Globus pallidus (tissue), 1 donor: ENCODE measurements around the gene METTL26.
A peak's percentile ranks its signal among the peaks of the same experiment; 100 is the strongest.

Experiments used
- DNase-seq: peaks from one replicate; pipeline ENCODE4 v3.0.0-alpha.2; 2015; ENCODE audit warnings: low spot score

The METTL26 gene

GRCh38 chr16:636206-637080 lies at the start of gene METTL26:
TSS of gene METTL26 (minus strand) at chr16:636305. CDS start at chr16:636290, 15 bp downstream.
- peak; percentile 95 for DNase-seq

DNA sequence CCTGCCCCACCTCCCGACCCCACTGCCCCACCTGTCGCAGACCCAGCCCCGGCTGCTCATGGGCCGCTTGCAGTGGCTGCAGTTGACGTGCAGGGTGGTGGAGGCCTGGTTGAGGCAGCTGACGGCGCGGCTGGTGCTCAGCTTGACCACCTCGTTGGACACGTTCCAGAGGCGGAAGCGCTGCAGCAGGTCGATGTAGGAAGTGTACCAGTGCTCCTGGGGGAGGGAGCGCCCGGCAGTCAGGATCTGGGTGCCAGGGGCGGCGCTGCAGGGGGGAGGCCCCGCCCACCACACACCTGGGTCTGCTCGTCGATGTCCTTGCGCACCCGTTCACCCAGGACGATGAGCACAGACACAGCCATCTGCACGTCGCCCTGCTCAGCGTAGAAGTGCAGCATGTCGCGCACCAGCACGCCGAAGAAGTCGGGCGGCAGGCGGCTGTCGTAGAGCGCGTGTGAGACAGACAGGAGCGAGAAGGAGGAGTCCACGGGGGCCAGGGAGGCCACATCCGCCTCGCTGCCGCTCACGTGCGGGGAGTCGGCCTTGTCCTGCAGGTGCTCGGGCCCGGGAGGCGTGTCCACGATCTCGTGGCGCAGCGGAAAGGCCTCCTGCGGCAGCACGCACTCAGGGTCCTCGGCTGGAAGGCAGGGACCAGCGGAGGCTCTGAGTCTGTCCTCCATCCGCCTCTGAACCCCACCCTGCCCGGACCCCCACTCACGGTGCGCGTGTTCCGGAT lies 49.0 kb upstream of the METTL26 start:
- DNase-seq, result no peak

DNA sequence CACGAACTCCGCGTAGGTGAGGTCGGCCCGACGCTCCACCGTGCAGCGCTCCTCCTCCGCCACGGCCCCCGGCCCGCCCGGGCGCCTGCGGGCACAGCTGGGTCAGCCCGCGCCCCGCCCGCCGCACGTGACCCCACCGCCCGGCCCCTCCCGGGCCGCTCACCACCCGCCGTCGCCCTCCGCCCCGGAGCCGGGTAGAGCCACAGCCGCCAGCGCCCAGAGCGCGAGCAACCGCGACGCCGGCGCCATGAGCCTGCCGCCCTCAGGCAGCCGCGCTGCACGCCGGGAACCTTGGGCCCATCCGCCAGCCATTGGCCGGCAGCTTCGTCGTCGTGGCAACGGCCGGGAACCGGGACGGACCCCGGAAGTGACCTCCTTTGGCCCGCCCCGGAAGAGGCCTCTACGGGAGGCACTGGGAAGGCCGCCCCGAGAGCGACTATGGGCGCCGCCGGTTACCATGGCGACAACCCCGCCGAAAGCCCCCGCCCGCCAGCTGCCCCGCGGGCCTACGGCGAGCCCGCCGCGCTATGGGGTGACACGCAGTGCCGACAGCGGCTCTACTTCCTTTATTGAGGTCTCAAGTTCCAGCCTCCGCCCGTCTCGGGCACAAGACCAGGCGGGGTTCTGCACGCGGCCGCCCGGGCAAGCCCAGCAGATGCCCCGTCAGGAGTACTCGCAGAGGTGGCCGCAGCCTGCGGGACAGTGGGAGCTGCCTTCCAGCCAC lies 48.1 kb upstream of the METTL26 start, which contains the start of gene JMJD8:
Gene JMJD8 (minus strand): TSS at position 264 of the 724 bp plus-strand sequence. CDS start 15 bp downstream, at position 249.
- DNase-seq, result peak; percentile 94

DNA sequence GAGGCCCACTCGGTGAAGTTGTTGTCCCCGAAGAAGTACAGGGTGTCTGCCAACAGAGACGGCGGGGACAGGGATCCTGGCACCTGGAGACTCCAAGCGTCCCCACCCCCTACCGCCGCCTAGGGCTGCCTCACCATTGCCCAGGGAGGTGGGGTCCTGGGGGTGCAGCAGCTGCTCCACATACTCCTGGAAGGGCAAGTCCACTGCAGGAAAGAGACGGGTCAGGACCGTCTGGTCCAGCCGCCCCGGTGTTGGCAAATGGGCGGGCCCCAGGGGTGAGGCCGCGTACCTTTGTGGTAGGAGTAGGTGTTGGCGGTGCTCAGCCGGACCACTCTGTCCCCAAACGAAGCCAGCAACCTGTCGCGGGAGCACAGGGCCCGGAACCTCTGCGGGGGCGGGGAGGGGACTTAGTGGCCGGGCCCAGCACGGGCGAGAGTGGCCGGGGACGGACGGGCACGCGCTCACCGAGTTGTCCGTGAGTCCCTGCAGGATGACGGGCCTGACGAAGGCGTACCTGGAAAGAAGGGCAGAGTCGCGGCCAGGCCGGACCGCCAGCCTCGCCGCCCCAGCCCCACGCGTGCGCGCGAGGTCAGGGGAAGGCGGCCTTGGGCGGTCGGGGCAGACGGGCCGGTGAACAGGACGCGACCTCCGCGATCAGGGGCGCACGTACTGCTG lies 47.4 kb upstream of the METTL26 start:
- no peak for DNase-seq

GRCh38 chr16:682493-683395 lies 46.6 kb upstream of the METTL26 start:
- no peak for DNase-seq

GRCh38 chr16:681746-682427 lies 45.8 kb upstream of the METTL26 start:
- no peak for DNase-seq

- DNase-seq, result no peak
Measured at GRCh38 chr16:680967-681745, 45.1 kb upstream of the METTL26 start.

DNA sequence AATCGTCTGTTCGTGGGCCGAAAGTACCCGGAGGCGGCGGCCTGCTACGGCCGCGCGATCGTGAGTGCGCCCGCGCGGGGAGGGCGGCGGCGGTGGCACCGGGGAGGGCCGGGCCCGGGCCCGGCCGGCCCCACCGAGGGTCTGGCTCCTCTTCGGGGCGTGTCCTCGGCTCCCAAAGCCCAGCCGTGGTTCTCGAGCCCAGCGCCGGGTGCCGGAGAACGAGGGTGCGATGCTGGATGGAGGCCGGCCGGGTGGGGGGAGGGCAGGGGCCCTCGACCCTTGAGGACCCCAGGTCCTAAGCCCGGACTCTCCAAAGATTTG lies 44.5 kb upstream of the METTL26 start:
- DNase-seq, result no peak

DNA sequence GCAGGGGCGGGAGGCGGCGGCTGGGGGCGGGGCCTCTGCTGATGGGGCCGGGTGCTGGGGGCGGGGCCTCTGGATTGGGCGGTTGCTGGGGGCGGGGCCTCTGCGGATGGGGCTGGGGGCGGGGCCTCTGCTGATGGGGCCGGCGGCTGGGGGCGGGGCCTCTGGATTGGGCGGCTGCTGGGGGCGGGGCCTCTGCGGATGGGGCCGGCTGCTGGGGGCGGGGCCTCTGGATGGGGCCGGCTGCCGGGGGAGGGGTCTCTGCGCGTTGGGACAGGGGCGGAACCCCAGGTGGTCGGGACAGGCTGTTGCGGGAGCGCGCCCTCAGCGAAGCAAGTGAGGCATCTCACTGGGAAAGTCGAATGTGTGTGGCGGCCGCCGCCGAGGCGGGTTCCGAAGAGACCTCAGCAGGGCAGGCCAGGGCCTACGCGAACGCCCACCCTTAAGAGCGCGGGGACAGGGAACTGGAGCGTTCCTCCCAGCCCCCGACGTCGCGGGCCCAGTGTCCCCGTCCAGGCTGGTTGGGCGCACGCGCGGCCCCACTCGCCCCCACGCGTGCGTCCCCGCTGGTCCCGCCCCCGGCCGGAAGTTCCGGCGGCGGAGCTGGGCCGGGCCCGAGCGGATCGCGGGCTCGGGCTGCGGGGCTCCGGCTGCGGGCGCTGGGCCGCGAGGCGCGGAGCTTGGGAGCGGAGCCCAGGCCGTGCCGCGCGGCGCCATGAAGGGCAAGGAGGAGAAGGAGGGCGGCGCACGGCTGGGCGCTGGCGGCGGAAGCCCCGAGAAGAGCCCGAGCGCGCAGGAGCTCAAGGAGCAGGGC lies 43.9 kb upstream of the METTL26 start, which contains the start of gene STUB1:
Gene STUB1 (plus strand): TSS at position 597 of the 811 bp plus-strand sequence. CDS start 116 bp downstream, at position 713.
- peak; percentile 85 for DNase-seq

GRCh38 chr16:678858-679813 lies 43.0 kb upstream of the METTL26 start:
- DNase-seq, result peak; percentile 69

- DNase-seq, result no peak
Measured at GRCh38 chr16:678209-678857, 42.2 kb upstream of the METTL26 start.

- no peak for DNase-seq
Measured at GRCh38 chr16:677316-678190, 41.4 kb upstream of the METTL26 start.

DNA sequence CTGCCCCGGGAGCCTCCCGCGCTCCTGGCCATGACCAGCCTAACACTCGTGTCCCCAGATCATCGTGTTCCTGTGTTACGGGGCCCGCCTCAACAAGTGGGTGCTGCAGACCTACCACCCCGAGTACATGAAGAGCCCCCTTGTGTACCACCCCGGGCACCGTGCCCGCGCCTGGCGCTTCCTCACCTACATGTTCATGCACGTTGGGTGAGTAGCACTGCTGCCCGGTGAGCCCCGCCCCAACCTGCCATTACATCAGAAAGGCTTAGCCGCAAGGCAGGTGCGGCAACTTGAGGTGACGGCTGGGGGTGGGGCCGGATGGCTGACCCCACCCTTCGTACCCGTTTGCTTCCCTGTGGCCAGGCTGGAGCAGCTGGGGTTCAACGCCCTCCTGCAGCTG lies 40.8 kb upstream of the METTL26 start:
- no peak for DNase-seq

DNA sequence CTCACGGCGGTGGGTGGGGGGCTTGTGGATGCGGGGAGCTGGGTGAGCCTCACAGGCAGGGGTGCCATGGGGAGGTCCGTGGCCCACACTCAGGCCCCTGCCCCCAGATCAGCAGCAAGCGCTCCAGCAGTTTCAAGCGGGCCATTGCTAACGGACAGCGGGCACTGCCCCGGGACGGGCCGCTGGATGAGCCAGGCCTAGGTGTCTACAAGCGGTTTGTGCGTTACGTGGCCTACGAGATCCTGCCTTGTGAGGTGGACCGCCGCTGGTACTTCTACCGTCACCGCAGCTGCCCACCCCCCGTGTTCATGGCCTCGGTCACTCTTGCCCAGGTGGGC lies 40.4 kb upstream of the METTL26 start:
- DNase-seq, result no peak

DNA sequence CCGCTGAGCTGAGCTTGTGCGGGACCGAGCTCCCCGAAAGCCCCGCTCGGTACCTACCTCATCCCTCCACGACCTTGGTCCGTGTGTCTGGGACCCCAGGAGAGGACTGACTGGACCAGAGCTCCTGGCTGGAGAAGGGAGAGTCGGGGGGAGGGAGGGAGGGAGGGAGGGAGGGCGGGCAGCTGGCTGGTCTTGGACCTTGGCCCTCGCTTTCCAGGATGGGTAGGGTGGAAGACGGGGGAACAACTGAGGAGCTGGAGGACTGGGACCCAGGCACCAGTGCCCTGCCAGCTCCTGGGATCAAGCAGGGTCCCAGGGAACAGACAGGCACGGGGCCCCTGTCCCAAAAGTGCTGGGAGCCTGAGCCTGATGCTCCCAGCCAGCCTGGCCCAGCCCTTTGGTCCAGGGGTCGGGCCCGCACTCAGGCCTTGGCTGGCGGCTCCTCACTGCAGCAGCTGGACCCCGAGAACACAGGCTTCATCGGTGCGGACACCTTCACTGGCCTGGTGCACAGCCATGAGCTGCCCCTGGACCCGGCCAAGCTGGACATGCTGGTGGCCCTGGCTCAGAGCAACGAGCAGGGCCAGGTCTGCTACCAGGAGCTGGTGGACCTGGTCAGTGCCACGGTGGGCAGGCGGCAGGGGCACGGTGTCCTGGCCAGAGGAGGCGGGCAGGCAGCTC lies 39.9 kb upstream of the METTL26 start:
- DNase-seq, result no peak
